Mesendoderm (in vitro differentiated cells): ENCODE data around the gene BARX1.

Experiments used
- DNase-seq: peaks from one replicate; pipeline ENCODE4 v3.0.0; 2013
- H2AK5ac ChIP-seq: 2 replicates; pipeline ENCODE4 v1.6.1; 2013; ENCODE audit warnings: low read length, inconsistent platforms
- H2BK120ac ChIP-seq: 2 replicates; pipeline ENCODE4 v1.6.1; 2013; ENCODE audit warnings: low read depth, mild to moderate bottlenecking, low read length, moderate library complexity, mixed read lengths
- H2BK15ac ChIP-seq: replicated peaks from 2 replicates; pipeline ENCODE4 v1.6.1; 2013; ENCODE audit warnings: low read depth, mild to moderate bottlenecking, moderate library complexity
- H2BK5ac ChIP-seq: 2 replicates; pipeline ENCODE4 v1.6.1; 2013; ENCODE audit warnings: low read length, inconsistent platforms
- H3K18ac ChIP-seq: 2 replicates; pipeline ENCODE4 v1.6.1; 2013; ENCODE audit warnings: mild to moderate bottlenecking, low read length, mixed read lengths
- H3K23ac ChIP-seq: one replicate; pipeline ENCODE4 v1.6.1; 2013; ENCODE audit warnings: low read length
- H3K27ac ChIP-seq: 2 replicates; pipeline ENCODE4 v1.5.1; 2013; ENCODE audit warnings: low read depth, mild to moderate bottlenecking, inconsistent platforms, low read length, moderate library complexity
- H3K27me3 ChIP-seq: 2 replicates; pipeline ENCODE4 v1.6.1; 2013; ENCODE audit warnings: low read length, control low read depth, mild to moderate bottlenecking, inconsistent platforms; ENCODE audit not compliant: insufficient read depth, poor library complexity
- H3K36me3 ChIP-seq: 2 replicates; pipeline ENCODE4 v1.6.1; 2013; ENCODE audit warnings: low read length, inconsistent platforms; ENCODE audit not compliant: control insufficient read depth, insufficient read depth
- H3K4ac ChIP-seq: one replicate; pipeline ENCODE4 v1.6.1; 2013; ENCODE audit warnings: low read depth, mild to moderate bottlenecking, low read length, moderate library complexity
- H3K4me1 ChIP-seq: 2 replicates; pipeline ENCODE4 v1.6.1; 2013; ENCODE audit warnings: low read depth, low read length, inconsistent platforms; ENCODE audit not compliant: control insufficient read depth
- H3K4me2 ChIP-seq: 2 replicates; pipeline ENCODE4 v1.6.1; 2013; ENCODE audit warnings: low read length
- H3K4me3 ChIP-seq: 2 replicates; pipeline ENCODE4 v1.5.1; 2013; ENCODE audit warnings: mild to moderate bottlenecking, low read length
- H3K56ac ChIP-seq: one replicate; pipeline ENCODE4 v1.6.1; 2013; ENCODE audit warnings: low read length
- H3K79me1 ChIP-seq: 2 replicates; pipeline ENCODE4 v1.6.1; 2013; ENCODE audit warnings: low read length, inconsistent platforms
- H3K79me2 ChIP-seq: 2 replicates; pipeline ENCODE4 v1.6.1; 2013; ENCODE audit warnings: mild to moderate bottlenecking, low read length; ENCODE audit not compliant: control insufficient read depth, insufficient read depth
- H3K9ac ChIP-seq: 2 replicates; pipeline ENCODE4 v1.6.1; 2013; ENCODE audit warnings: low read length, inconsistent platforms
- H4K5ac ChIP-seq: one replicate; pipeline ENCODE4 v1.6.1; 2013; ENCODE audit warnings: low read length
- H4K8ac ChIP-seq: one replicate; pipeline ENCODE4 v1.6.1; 2013; ENCODE audit warnings: low read depth, mild to moderate bottlenecking, control low read depth, low read length, moderate library complexity
- WGBS: extraction: QIAGEN DNeasy Blood & Tissue Kit; methylation state at CpG from one replicate; pipeline ENCODE4 v1.1.7; 2013; ENCODE audit warnings: low lambda C conversion rate, missing lambda C conversion rate; ENCODE audit not compliant: insufficient coverage; ENCODE audit errors: extremely low coverage; 5-methylcytosine and 5-hydroxymethylcytosine counted together

Gene BARX1

GRCh38 chr9:93909242-93909616, 45.9 kb downstream of the BARX1 start:
- H4K8ac ChIP-seq = no peak overlapping the region
- no peak overlapping the region for H3K4me2 ChIP-seq
- no peak overlapping the region for H3K23ac ChIP-seq
- H3K79me1 ChIP-seq = no peaks in the 10 kb centered on the region
- H2BK15ac ChIP-seq = no peak overlapping the region
- H4K5ac ChIP-seq = no peak overlapping the region
- DNase-seq = no peak
- no peaks in the 10 kb centered on the region for H3K79me2 ChIP-seq
- H3K4ac ChIP-seq = no peak overlapping the region
- no CpG with 5 or more reads among the region's 6 CpGs for WGBS
- H2BK120ac ChIP-seq = no peak overlapping the region
- H3K27ac ChIP-seq = no peak overlapping the region
- no peak overlapping the region for H3K9ac ChIP-seq
- no peaks in the 10 kb centered on the region for H3K4me1 ChIP-seq
- H2AK5ac ChIP-seq = no peak overlapping the region
- H3K27me3 ChIP-seq = no peaks in the 10 kb centered on the region
- H3K4me3 ChIP-seq = no peak overlapping the region
- no peak overlapping the region for H2BK5ac ChIP-seq
- no peak overlapping the region for H3K56ac ChIP-seq
- no peak overlapping the region for H3K18ac ChIP-seq
- H3K36me3 ChIP-seq = no peaks in the 10 kb centered on the region

GRCh38 chr9:93908591-93909241, 46.4 kb downstream of the BARX1 start:
- H2BK120ac ChIP-seq = no peak overlapping the region
- no peaks in the 10 kb centered on the region for H3K27me3 ChIP-seq

GRCh38 chr9:93907551-93908199, 47.5 kb downstream of the BARX1 start:
- Histone ChIP-seq H3K4me2 (no peak overlapping the region), H2BK120ac (no peak overlapping the region), H3K27me3 (no peaks in the 10 kb centered on the region), H3K23ac (no peak overlapping the region), H2BK15ac (no peak overlapping the region), H3K9ac (no peak overlapping the region), H3K79me2 (no peaks in the 10 kb centered on the region), H3K36me3 (no peaks in the 10 kb centered on the region), H3K18ac (no peak overlapping the region), H4K8ac (no peak overlapping the region), H2BK5ac (no peak overlapping the region), H2AK5ac (no peak overlapping the region), H3K27ac (no peak overlapping the region), H3K4me1 (no peaks in the 10 kb centered on the region), H3K79me1 (no peaks in the 10 kb centered on the region), H3K56ac (no peak overlapping the region), H3K4ac (no peak overlapping the region), H3K4me3 (no peak overlapping the region), H4K5ac (no peak overlapping the region)
- DNase-seq = no peak
- no CpG with 5 or more reads among the region's 5 CpGs for WGBS

More at GRCh38 chr9:93908591-93909241, 46.4 kb downstream of the BARX1 start:
- H3K27ac ChIP-seq = no peak overlapping the region
- no peaks in the 10 kb centered on the region for H3K79me2 ChIP-seq
- no CpG with 5 or more reads among the region's 15 CpGs for WGBS
- H3K18ac ChIP-seq = no peak overlapping the region
- H4K5ac ChIP-seq = no peak overlapping the region
- H3K79me1 ChIP-seq = no peaks in the 10 kb centered on the region
- no peak overlapping the region for H3K4ac ChIP-seq
- H2BK5ac ChIP-seq = no peak overlapping the region
- no peak overlapping the region for H3K23ac ChIP-seq
- H3K4me3 ChIP-seq = no peak overlapping the region
- no peaks in the 10 kb centered on the region for H3K36me3 ChIP-seq
- H4K8ac ChIP-seq = no peak overlapping the region
- no peak overlapping the region for H2AK5ac ChIP-seq
- H3K9ac ChIP-seq = no peak overlapping the region
- no peak overlapping the region for H2BK15ac ChIP-seq
- no peak overlapping the region for H3K4me2 ChIP-seq
- H3K4me1 ChIP-seq = no peaks in the 10 kb centered on the region
- no peak overlapping the region for H3K56ac ChIP-seq
- no peak for DNase-seq

DNA sequence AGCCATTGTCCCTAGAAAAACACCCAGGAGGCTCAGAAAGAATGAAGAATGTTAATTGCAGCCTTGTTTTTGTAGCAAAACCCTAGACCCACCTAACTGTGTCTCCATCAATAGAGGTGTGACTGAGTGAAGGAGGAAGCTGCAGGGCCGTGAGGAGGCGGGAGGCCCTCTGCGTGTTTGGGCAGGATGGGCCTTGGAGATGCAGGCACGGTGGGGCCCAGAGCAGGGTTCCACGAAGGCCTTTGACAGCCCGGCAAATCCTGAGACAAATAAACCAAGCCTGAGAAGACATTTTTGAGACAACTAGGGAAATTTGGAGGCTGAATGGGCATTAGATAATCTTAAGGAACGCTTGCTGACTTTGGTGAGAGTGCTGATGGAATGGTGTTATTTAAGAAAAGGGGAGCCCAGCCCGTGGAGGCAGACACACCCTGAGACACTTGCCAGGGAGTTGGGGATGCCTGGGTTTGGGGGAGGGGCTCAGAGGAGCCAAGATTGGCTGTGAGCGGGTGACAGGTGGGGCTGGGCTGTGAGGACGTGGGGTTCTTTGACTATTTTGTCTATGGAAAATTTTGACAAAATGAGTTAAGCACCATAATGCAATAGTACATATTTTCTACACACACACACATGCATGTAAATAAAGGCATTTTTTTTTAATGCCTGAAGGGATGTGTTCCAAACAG, 48.8 kb downstream of the BARX1 start:
- H3K4me1 ChIP-seq = no peaks in the 10 kb centered on the region
- H3K27me3 ChIP-seq = no peaks in the 10 kb centered on the region
- no peak overlapping the region for H3K18ac ChIP-seq
- H3K79me1 ChIP-seq = no peaks in the 10 kb centered on the region
- no peak for DNase-seq
- no peak overlapping the region for H3K4me2 ChIP-seq
- no peaks in the 10 kb centered on the region for H3K79me2 ChIP-seq
- no peaks in the 10 kb centered on the region for H3K36me3 ChIP-seq
- no peak overlapping the region for H2AK5ac ChIP-seq
- H3K4ac ChIP-seq = no peak overlapping the region
- H2BK120ac ChIP-seq = no peak overlapping the region
- H3K23ac ChIP-seq = no peak overlapping the region
- no peak overlapping the region for H4K8ac ChIP-seq
- no CpG with 5 or more reads among the region's 10 CpGs for WGBS
- H2BK5ac ChIP-seq = no peak overlapping the region
- H2BK15ac ChIP-seq = no peak overlapping the region
- no peak overlapping the region for H3K56ac ChIP-seq
- H3K27ac ChIP-seq = no peak overlapping the region
- no peak overlapping the region for H4K5ac ChIP-seq
- no peak overlapping the region for H3K9ac ChIP-seq
- H3K4me3 ChIP-seq = no peak overlapping the region

GRCh38 chr9:93905473-93906133, 49.6 kb downstream of the BARX1 start:
- DNase-seq = peak; percentile 13
- H3K4me2 ChIP-seq = no peak overlapping the region
- H2AK5ac ChIP-seq = no peak overlapping the region
- no CpG with 5 or more reads among the region's 10 CpGs for WGBS
- no peaks in the 10 kb centered on the region for H3K4me1 ChIP-seq
- H3K23ac ChIP-seq = no peak overlapping the region
- no peak overlapping the region for H4K8ac ChIP-seq
- no peak overlapping the region for H2BK15ac ChIP-seq
- no peak overlapping the region for H2BK5ac ChIP-seq
- no peak overlapping the region for H3K4me3 ChIP-seq
- H3K4ac ChIP-seq = no peak overlapping the region
- no peak overlapping the region for H4K5ac ChIP-seq
- no peak overlapping the region for H2BK120ac ChIP-seq
- no peak overlapping the region for H3K56ac ChIP-seq
- H3K36me3 ChIP-seq = no peaks in the 10 kb centered on the region
- H3K79me1 ChIP-seq = no peaks in the 10 kb centered on the region
- H3K79me2 ChIP-seq = no peaks in the 10 kb centered on the region
- H3K27ac ChIP-seq = no peak overlapping the region
- H3K27me3 ChIP-seq = no peaks in the 10 kb centered on the region
- H3K18ac ChIP-seq = no peak overlapping the region
- H3K9ac ChIP-seq = no peak overlapping the region
